Body of pancreas (tissue), 4 donors: ENCODE measurements around the gene CPEB4. TPM values are rescaled to one million over a fixed set of nuclear protein-coding genes. Genes with fewer than 3 reads are reported as not detected.
A peak's percentile ranks its signal among the peaks of the same experiment; 100 is the strongest.

Experiments used
- ATAC-seq: fragments of 150-250 bp; one replicate; pipeline ENCODE4 v1.9.1; 2016
- DNase-seq, 4 donors: peaks; one replicate each; pipeline ENCODE4 v3.0.0-alpha.2; 2019
- H3K27ac ChIP-seq, 4 donors: fragments of 200-600 bp; sonication (generic); 1 replicate in 3 of 4; 2 replicates in 1 of 4; pipeline versions ENCODE4 v1.5.1 to v1.6.1; 2016 to 2019; ENCODE audit warnings: mild to moderate bottlenecking in 1 of 4, mixed read lengths in 1 of 4, moderate library complexity in 1 of 4
- H3K27me3 ChIP-seq, 2 donors: fragments of 200-600 bp; sonication (generic); one replicate each; pipeline ENCODE4 v1.6.0; 2016; ENCODE audit warnings: mild to moderate bottlenecking in 1 of 2
- H3K36me3 ChIP-seq, 2 donors: fragments of 200-600 bp; sonication (generic); replicated peaks in 1 of 2; 2 replicates each; pipeline ENCODE4 v1.5.1; 2016; ENCODE audit warnings: low read depth in 2 of 2; ENCODE audit not compliant: insufficient read depth in 1 of 2
- H3K4me1 ChIP-seq: fragments of 200-600 bp; sonication (generic); one replicate; pipeline ENCODE4 v1.6.0; 2016
- H3K4me3 ChIP-seq, 2 donors: fragments of 200-600 bp; sonication (generic); 1 replicate in 1 of 2; 2 replicates in 1 of 2; pipeline ENCODE4 v1.5.1; 2016 to 2019
- H3K9me3 ChIP-seq, 3 donors: fragments of 200-600 bp; sonication (generic); 1 replicate in 2 of 3; 2 replicates in 1 of 3; pipeline ENCODE4 v1.5.1; 2016
- POLR2A ChIP-seq, 3 donors: fragments of 450-650 bp; IDR thresholded peaks; one replicate each; pipeline ENCODE4 v1.6.1; 2016; ENCODE audit warnings: antibody characterized with exemption in 3 of 3, mild to moderate bottlenecking in 2 of 3
- WGBS, 2 donors: methylation state at CpG; one replicate each; pipeline ENCODE4 v1.1.5; 2017; 5-methylcytosine and 5-hydroxymethylcytosine counted together
- intact Hi-C: fragments of 100-400 bp; cut with DNase I; formaldehyde crosslinking; loops from one replicate; pipeline ENCODE4 v1.15.1; 2023
- total RNA-seq, 2 donors: library from RNA; depleted of rRNA; stranded (reverse); fragments of >200 nt; gene quantifications; one replicate each; pipeline ENCODE4 v1.1.0, GENCODE V29; 2016
- TF ChIP-seq, protein P1 (sequence below), 7 experiments: fragments of 450-650 bp in 4 of 7; fragments of 200-600 bp in 3 of 7; sonication (generic) in 3 of 7; IDR thresholded peaks; one replicate each; pipeline ENCODE4 v1.5.1; 2016 to 2019; ENCODE audit warnings: antibody characterized with exemption in 7 of 7

The CPEB4 gene
- total RNA-seq, 2 donors from 2014 or later: 35.3 to 35.6 TPM

DNA sequence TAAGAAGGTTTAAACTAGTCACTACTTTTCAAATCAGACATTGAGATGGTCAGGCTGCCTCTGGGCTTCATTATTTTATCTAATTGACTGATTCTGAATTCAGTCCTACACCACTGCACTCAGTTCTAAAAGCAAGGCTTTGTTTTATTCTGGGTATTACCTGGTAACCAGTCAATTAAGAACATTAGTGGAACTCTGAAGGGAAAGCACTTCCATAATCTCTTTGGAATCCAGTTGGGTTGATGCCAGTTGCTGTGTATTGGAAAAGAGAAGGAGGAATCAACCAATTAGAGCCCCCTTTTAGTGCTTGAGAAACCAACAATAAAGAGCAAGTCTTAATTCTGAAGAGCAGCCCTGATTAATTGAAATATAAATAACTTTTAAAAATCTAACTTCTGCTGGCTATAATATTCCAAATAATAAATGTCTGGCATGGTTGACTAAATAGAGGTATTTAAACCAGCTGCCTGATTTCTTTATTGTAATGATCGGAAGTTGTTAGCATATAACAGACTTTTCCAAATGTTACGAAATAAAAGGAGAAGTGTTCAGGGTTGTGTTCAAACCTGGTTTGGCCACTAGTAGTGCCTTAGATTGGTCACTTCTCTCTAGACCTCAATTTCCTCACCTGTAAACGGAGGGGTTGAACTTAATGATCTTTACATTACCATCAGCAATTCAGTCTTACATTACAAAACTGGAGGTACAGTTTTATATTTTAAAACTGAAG lies 32.0 kb downstream of the CPEB4 start:
- Histone ChIP-seq H3K4me3 (no peak overlapping the region), H3K36me3 (no peaks in the 10 kb centered on the region), H3K4me1 (peaks cover 76% of the 10 kb centered on the region), H3K9me3 (no peaks in the 10 kb centered on the region), H3K27me3 (no peaks in the 10 kb centered on the region), H3K27ac (peak overlapping the region in 3 of 4 donors; percentile 29 to 70 (median 58))
- ATAC-seq: no peak
- peak in 1 of 4 donors; percentile 26 for DNase-seq
- TF ChIP-seq, protein P1, sequence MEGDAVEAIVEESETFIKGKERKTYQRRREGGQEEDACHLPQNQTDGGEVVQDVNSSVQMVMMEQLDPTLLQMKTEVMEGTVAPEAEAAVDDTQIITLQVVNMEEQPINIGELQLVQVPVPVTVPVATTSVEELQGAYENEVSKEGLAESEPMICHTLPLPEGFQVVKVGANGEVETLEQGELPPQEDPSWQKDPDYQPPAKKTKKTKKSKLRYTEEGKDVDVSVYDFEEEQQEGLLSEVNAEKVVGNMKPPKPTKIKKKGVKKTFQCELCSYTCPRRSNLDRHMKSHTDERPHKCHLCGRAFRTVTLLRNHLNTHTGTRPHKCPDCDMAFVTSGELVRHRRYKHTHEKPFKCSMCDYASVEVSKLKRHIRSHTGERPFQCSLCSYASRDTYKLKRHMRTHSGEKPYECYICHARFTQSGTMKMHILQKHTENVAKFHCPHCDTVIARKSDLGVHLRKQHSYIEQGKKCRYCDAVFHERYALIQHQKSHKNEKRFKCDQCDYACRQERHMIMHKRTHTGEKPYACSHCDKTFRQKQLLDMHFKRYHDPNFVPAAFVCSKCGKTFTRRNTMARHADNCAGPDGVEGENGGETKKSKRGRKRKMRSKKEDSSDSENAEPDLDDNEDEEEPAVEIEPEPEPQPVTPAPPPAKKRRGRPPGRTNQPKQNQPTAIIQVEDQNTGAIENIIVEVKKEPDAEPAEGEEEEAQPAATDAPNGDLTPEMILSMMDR (IDR thresholded peaks at IDR 0.05): no peak
- TF ChIP-seq POLR2A (IDR thresholded peaks at IDR 0.05): no peak
- intact Hi-C loops: no loop called here
- 74 to 75% methylated on average over 3 of the region's 3 CpGs for WGBS, 2 donors

DNA sequence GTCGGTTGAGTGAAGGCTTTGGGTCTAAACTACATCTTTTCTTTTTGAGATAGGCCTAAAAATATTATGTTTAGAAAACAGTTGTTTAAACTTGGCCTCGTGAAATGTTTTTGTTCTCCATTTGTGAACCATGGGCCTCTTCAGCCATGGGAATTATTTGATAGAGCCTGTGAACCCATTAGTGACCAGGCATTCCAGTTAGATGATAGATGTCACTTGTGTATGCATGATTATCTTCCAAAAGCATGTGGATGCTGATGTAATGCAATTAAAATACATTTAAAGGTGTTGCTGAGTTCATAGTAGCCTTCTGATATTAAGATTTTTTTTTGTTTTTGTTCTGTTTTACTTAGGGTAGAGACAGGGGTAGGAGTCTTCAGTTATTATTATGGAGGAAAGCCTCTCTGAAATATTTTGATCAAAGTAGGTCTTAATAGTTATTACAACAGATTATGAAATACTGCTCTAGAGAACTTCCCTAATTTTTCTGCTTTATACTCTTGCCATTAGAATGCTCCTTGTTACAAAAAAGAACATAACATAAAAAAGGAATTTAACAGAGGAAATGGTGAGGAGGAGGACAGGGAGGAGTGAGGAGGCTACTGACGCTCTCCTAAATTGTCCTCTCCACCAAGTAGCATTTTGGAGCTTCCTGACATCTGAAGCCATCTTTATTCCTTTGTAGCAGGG lies 32.9 kb downstream of the CPEB4 start:
- intact Hi-C loops: no loop called here
- H3K27me3 ChIP-seq: no peaks in the 10 kb centered on the region
- TF ChIP-seq, protein P1 (IDR thresholded peaks at IDR 0.05): no peak
- no peak for TF ChIP-seq POLR2A (IDR thresholded peaks at IDR 0.05)
- no peak overlapping the region for H3K4me3 ChIP-seq
- WGBS, 2 donors: 63 to 68% methylated on average over 3 of the region's 3 CpGs
- peak overlapping the region in 1 of 4 donors; percentile 70 for H3K27ac ChIP-seq
- no peaks in the 10 kb centered on the region for H3K36me3 ChIP-seq
- H3K9me3 ChIP-seq: no peaks in the 10 kb centered on the region
- H3K4me1 ChIP-seq: peaks cover 82% of the 10 kb centered on the region
- ATAC-seq (no peak), DNase-seq (no peak)

DNA sequence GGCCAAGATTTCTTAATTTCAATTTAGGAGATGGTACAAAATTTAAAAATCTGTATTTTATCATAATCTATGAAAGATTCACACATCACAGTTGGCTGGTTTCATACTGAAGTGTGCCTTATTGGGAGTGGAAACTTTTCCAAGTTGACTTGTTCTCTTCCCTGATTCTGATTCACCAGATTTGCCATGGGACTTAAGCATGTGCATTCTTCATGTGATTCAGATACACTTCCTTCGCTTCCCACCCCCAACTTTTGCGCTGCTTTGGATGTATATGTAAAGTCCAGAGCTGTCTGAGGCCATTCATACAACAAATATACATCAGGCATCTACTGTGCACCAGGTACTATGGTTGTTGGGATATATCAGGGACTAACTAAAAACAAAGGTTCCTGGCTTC lies 34.4 kb downstream of the CPEB4 start:
- Histone ChIP-seq H3K36me3 (no peaks in the 10 kb centered on the region), H3K4me1 (peaks cover 87% of the 10 kb centered on the region), H3K9me3 (no peaks in the 10 kb centered on the region), H3K27me3 (no peaks in the 10 kb centered on the region), H3K27ac (peak overlapping the region in 2 of 4 donors; percentile 22 to 27), H3K4me3 (no peak overlapping the region)
- no peak for DNase-seq
- WGBS, 2 donors: 95 to 98% methylated on average over 2 of the region's 2 CpGs
- intact Hi-C loops: no loop called here
- ATAC-seq: no peak
- no peak for TF ChIP-seq POLR2A (IDR thresholded peaks at IDR 0.05)
- TF ChIP-seq, protein P1 (IDR thresholded peaks at IDR 0.05): no peak

DNA sequence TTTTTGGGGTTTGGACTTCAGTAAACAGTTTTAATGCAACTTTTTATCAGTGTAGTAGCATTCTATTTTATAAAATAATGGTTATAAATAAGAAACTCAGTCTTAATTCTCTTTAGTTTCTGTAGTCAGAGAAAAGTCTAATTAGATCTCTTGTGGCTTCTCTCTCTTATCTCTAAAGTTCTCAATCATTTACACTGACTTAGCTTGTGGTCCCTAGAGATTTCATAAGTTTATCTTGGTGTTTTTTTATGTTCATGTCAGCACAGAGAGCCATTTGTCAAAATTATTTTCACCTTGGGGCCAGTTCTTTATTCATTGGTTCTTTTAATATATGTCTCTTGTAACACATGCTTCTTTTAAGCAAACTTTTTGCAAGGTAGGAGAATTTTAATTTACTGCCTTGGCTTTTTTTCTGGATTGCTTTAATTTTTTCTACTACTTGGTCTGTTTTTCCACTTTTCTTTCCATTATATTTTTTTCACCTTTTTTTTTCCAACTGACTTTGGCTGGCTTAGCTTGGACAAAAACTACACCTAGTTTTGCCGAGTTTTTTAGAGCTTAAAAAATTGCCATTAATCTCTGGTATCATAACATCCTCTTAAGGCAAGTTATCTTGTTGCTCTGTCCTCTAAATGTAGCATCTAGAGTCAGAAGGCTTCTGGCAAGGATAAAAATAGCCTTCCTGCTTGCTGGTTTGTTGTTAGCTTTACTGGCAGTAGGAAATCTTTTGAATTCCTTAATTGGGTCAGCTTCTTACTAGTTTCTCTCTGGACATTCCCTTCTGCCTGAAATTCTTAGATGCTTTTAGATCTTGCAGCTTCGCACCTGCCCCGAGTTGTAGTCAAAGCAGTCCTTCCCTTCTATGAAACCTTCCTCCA lies 35.3 kb downstream of the CPEB4 start:
- no peak for DNase-seq
- peak overlapping the region in 3 of 4 donors; percentile 22 to 27 (median 26) for H3K27ac ChIP-seq
- TF ChIP-seq, protein P1 (IDR thresholded peaks at IDR 0.05): no peak
- TF ChIP-seq POLR2A (IDR thresholded peaks at IDR 0.05): no peak
- intact Hi-C loops: no loop called here
- no peaks in the 10 kb centered on the region for H3K27me3 ChIP-seq
- H3K9me3 ChIP-seq: no peaks in the 10 kb centered on the region
- ATAC-seq: no peak
- H3K4me1 ChIP-seq: peaks cover 84% of the 10 kb centered on the region
- WGBS, 2 donors: 65 to 74% methylated on average over 3 of the region's 3 CpGs
- no peaks in the 10 kb centered on the region for H3K36me3 ChIP-seq
- H3K4me3 ChIP-seq: no peak overlapping the region
